Body of pancreas (tissue), 4 donors: ENCODE data around the gene NECAB3. TPM values are rescaled to one million over a fixed set of nuclear protein-coding genes. Genes with fewer than 3 reads are reported as not detected.
A peak's percentile ranks its signal among the peaks of the same experiment; 100 is the strongest.
"Not testable (repeated sequence)": the region's sequence is repeated elsewhere in the genome, so short reads cannot be mapped to it uniquely, and the experiment has no call there.

Experiments
- ATAC-seq: fragments of 150-250 bp; one replicate; pipeline ENCODE4 v1.9.1; 2016
- DNase-seq, 4 donors: peaks; one replicate each; pipeline ENCODE4 v3.0.0-alpha.2; 2019
- H3K27ac ChIP-seq, 4 donors: fragments of 200-600 bp; sonication (generic); 1 replicate in 3 of 4; 2 replicates in 1 of 4; pipeline versions ENCODE4 v1.5.1 to v1.6.1; 2016 to 2019; ENCODE audit warnings: mild to moderate bottlenecking in 1 of 4, mixed read lengths in 1 of 4, moderate library complexity in 1 of 4
- H3K27me3 ChIP-seq, 2 donors: fragments of 200-600 bp; sonication (generic); one replicate each; pipeline ENCODE4 v1.6.0; 2016; ENCODE audit warnings: mild to moderate bottlenecking in 1 of 2
- H3K36me3 ChIP-seq, 2 donors: fragments of 200-600 bp; sonication (generic); replicated peaks in 1 of 2; 2 replicates each; pipeline ENCODE4 v1.5.1; 2016; ENCODE audit warnings: low read depth in 2 of 2; ENCODE audit not compliant: insufficient read depth in 1 of 2
- H3K4me1 ChIP-seq: fragments of 200-600 bp; sonication (generic); one replicate; pipeline ENCODE4 v1.6.0; 2016
- H3K4me3 ChIP-seq, 2 donors: fragments of 200-600 bp; sonication (generic); 1 replicate in 1 of 2; 2 replicates in 1 of 2; pipeline ENCODE4 v1.5.1; 2016 to 2019
- H3K9me3 ChIP-seq, 3 donors: fragments of 200-600 bp; sonication (generic); 1 replicate in 2 of 3; 2 replicates in 1 of 3; pipeline ENCODE4 v1.5.1; 2016
- POLR2A ChIP-seq, 3 donors: fragments of 450-650 bp; IDR thresholded peaks; one replicate each; pipeline ENCODE4 v1.6.1; 2016; ENCODE audit warnings: antibody characterized with exemption in 3 of 3, mild to moderate bottlenecking in 2 of 3
- WGBS, 2 donors: methylation state at CpG; one replicate each; pipeline ENCODE4 v1.1.5; 2017; 5-methylcytosine and 5-hydroxymethylcytosine counted together
- intact Hi-C: fragments of 100-400 bp; cut with DNase I; formaldehyde crosslinking; loops from one replicate; pipeline ENCODE4 v1.15.1; 2023
- total RNA-seq, 2 donors: library from RNA; depleted of rRNA; stranded (reverse); fragments of >200 nt; gene quantifications; one replicate each; pipeline ENCODE4 v1.1.0, GENCODE V29; 2016
- TF ChIP-seq, protein P1 (sequence below), 7 experiments: fragments of 450-650 bp in 4 of 7; fragments of 200-600 bp in 3 of 7; sonication (generic) in 3 of 7; IDR thresholded peaks; one replicate each; pipeline ENCODE4 v1.5.1; 2016 to 2019; ENCODE audit warnings: antibody characterized with exemption in 7 of 7

Gene NECAB3
- total RNA-seq, 2 donors from 2014 or later, result 41.8 to 92.3 TPM

DNA sequence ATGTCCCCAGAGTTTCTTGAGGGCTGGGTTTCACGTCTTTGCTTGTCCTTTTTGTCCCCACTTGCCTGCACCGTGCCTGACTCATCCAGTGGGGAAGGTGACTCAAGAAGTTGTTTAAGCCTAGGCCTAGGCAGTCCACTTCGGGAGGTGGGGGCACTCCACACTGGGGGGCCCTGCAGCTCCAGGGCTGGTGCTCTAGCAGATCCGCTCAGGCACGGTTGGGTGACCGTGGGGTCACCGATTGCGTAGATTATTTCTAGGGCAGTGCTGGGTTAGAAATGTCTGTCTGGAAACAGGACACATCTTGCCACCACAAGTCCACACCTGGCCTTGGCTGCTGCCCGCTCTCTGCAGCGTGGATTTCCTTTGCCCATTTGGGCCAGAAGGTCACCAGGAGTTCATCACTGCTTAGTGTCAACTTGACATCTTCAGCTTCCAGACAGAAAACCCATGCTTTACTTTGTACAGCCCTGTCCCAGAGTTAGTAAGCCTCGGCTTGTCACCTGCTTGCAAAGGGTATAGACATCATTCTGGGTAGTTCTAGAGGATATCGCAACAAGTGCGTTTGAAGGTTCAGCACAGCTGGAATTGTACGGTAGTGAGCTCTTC is 25.7 kb downstream of the NECAB3 start:
- peaks cover 27% of the 10 kb centered on the region for H3K4me1 ChIP-seq
- H3K9me3 ChIP-seq, result no peaks in the 10 kb centered on the region
- no peaks in the 10 kb centered on the region for H3K27me3 ChIP-seq
- no peak overlapping the region for H3K4me3 ChIP-seq
- no peak for TF ChIP-seq POLR2A (IDR thresholded peaks at IDR 0.05)
- TF ChIP-seq, protein P1, sequence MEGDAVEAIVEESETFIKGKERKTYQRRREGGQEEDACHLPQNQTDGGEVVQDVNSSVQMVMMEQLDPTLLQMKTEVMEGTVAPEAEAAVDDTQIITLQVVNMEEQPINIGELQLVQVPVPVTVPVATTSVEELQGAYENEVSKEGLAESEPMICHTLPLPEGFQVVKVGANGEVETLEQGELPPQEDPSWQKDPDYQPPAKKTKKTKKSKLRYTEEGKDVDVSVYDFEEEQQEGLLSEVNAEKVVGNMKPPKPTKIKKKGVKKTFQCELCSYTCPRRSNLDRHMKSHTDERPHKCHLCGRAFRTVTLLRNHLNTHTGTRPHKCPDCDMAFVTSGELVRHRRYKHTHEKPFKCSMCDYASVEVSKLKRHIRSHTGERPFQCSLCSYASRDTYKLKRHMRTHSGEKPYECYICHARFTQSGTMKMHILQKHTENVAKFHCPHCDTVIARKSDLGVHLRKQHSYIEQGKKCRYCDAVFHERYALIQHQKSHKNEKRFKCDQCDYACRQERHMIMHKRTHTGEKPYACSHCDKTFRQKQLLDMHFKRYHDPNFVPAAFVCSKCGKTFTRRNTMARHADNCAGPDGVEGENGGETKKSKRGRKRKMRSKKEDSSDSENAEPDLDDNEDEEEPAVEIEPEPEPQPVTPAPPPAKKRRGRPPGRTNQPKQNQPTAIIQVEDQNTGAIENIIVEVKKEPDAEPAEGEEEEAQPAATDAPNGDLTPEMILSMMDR (IDR thresholded peaks at IDR 0.05), result no peak
- peaks cover 0 to 10% of the 10 kb centered on the region in 2 donors for H3K36me3 ChIP-seq
- peak overlapping the region in 2 of 4 donors; percentile 68 to 73 for H3K27ac ChIP-seq
- no peak for ATAC-seq
- peak in 1 of 4 donors; percentile 16 for DNase-seq
- intact Hi-C loops, result no loop called here
- WGBS, 2 donors, result 81 to 92% methylated on average over 9 to 14 of the region's 14 CpGs

DNA sequence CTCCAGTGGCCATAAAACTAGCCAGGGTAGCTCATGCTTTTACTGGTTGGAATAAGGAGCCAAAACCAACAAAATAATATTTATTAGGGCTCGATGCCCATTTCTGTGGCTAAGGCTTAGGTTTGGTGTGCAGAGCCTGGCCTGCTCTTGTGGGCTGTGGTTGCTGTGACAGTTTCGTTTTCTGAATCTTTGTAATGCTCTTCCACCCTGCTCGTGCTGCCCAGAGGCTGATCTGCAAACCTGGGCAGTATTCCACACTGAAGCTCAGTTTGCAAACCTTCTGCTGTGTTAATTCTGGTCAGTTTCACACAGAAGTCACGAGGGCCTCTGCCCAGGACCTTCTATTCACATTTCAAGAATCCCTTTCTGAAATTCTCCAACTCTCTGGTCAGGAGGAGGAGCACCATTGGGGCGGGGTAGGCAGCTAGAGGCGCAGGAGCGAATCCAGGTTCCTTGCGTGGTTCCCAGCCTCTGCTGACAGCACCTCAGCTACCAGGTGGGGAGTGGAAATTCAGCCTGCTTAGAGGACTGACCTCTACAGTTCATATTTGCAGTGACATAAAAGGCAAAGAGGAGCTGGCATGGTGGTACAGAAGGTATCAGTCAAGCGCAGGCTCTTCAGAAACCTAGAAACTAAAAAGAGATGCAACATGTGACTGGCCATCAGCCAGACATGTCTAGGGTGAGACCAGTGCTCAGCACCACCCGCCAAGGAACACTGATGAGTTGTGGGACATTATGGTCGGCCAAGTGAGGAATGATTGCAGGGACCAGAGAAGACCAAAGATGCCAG is 26.4 kb downstream of the NECAB3 start:
- Histone ChIP-seq H3K36me3 (peaks cover 0 to 10% of the 10 kb centered on the region in 2 donors), H3K9me3 (no peaks in the 10 kb centered on the region), H3K4me1 (peaks cover 20% of the 10 kb centered on the region), H3K27me3 (no peaks in the 10 kb centered on the region), H3K27ac (peak overlapping the region; percentile 46 to 73 (median 64)), H3K4me3 (no peak overlapping the region)
- peak in 2 of 4 donors; percentile 52 to 57 for DNase-seq
- intact Hi-C loops, result no loop called here
- peak; percentile 71 for ATAC-seq
- peak in 1 of 3 donors; percentile 13 for TF ChIP-seq POLR2A (IDR thresholded peaks at IDR 0.05)
- TF ChIP-seq, protein P1 (IDR thresholded peaks at IDR 0.05), result no peak
- 36 to 52% methylated on average over 11 of the region's 11 CpGs for WGBS, 2 donors

DNA sequence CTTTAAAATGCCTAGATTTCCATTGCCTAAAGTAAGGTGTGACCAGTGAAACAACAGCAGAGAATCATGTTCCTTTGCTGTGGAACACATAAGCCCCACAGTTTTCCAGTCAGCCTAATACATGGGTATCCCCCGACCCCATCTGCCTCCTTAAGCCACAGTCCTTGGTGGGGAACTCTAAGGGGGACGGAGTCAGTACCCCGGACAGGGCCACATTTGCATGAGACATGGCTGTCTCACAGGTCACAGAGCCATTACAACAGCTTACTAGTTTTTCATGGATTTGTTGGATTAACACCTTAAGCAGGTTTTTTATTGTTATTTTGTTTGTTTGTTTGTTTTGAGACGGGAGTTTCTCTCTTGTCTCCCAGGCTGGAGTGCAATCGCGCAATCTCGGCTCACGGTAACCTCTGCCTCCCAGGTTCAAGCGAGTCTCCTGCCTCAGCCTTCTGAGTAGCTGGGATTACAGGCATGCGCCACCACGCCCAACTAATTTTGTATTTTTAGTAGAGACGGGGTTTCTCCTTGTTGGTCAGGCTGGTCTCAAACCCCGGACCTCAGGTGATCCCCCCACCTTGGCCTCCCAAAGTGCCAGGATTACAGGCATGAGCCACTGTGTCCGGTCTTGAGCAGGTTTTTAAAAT is 27.1 kb downstream of the NECAB3 start:
- ATAC-seq, result peak; percentile 15
- H3K27me3 ChIP-seq, H3K9me3 ChIP-seq, DNase-seq, H3K4me3 ChIP-seq, intact Hi-C loops: not testable (repeated sequence)
- Histone ChIP-seq H3K36me3 (peaks cover 0 to 10% of the 10 kb centered on the region in 2 donors), H3K27ac (peak overlapping the region; percentile 46 to 73 (median 64)), H3K4me1 (peaks cover 19% of the 10 kb centered on the region)
- TF ChIP-seq, protein P1 (IDR thresholded peaks at IDR 0.05), result peak in 1 of 7 experiments; percentile 7
- WGBS, 2 donors, result 50 to 52% methylated on average over 14 of the region's 14 CpGs

DNA sequence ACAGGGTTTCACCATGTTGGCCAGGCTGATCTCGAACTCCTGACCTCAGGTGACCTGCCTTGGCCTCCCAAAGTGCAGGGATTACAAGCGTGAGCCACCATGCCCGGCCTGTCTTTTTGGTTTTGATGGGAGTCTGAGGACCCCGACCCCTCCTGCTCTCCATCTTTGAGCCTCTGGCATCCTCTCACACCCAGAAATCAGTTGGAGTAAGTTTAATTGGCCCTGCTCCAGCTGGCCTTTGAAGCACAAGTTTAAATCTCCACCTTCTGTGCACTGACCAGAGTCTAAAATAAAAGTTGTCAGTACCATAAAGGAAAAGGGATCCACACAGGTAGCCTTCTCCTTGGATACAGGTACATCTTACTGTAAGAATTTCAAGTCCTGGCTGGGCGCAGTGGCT is 28.0 kb downstream of the NECAB3 start:
- WGBS, 2 donors, result 84 to 91% methylated on average over 5 of the region's 5 CpGs
- peaks cover 19% of the 10 kb centered on the region for H3K4me1 ChIP-seq
- H3K9me3 ChIP-seq, result no peaks in the 10 kb centered on the region
- DNase-seq, result no peak
- intact Hi-C loops, result no loop called here
- TF ChIP-seq POLR2A (IDR thresholded peaks at IDR 0.05), result no peak
- TF ChIP-seq, protein P1 (IDR thresholded peaks at IDR 0.05), result no peak
- no peak overlapping the region for H3K27ac ChIP-seq
- H3K27me3 ChIP-seq, result no peaks in the 10 kb centered on the region
- H3K36me3 ChIP-seq, result peaks cover 0 to 11% of the 10 kb centered on the region in 2 donors
- ATAC-seq, result no peak
- H3K4me3 ChIP-seq, result no peak overlapping the region
